Esophagus muscularis mucosa (tissue), 3 donors: ENCODE results near the gene APOL6.

Experiments
- POLR2A ChIP-seq: fragments of 450-650 bp; IDR thresholded peaks from one replicate; pipeline ENCODE4 v1.6.1; 2017; ENCODE audit warnings: antibody characterized with exemption, moderate library complexity, mild to moderate bottlenecking, low read depth
- TF ChIP-seq, protein P1 (sequence below), 3 experiments: fragments of 200-600 bp in 2 of 3; fragments of 450-650 bp in 1 of 3; sonication (generic) in 2 of 3; IDR thresholded peaks; one replicate each; pipeline ENCODE4 v1.5.1; 2017 to 2019; ENCODE audit warnings: antibody characterized with exemption in 3 of 3, mild to moderate bottlenecking in 2 of 3, moderate library complexity in 1 of 3

DNA sequence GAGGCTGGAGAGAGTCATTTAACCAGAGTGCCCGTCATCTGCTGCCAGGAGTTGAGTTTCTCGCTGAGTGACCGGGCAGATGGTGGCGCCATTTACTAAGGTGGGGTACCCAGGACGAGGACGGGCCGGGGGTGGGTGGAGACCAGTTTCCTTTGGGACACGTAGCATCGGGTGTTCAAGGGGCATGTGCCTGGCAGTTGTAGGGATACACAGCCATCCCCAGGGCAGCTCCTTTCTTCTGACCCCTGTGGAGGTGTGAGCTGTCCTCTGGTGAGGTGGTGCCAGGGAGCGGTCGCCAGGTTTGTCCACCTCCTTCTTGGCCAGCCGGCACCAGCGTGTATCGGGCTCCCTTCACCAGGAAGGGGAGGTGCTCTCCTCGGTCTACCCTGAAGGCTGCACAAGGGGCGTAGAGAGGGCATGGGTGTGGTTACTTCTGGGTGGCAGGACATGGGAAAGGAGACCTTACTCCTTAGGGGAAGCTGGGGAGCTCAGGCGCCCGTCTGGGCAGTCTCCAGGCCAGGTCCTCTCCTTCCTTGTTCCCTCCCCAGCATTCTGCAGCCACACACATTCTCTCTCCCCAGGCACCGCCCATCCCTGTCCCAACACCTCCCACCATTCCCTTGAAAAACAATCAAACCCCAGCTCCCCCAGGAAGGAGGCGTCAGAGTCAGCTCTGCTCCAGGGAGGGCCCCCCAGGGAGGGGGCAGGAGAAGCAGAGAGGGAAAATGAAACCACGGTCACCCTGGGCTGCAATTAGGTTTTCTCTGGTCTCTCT is 20.8 kb upstream of the APOL6 start:
- TF ChIP-seq, protein P1, sequence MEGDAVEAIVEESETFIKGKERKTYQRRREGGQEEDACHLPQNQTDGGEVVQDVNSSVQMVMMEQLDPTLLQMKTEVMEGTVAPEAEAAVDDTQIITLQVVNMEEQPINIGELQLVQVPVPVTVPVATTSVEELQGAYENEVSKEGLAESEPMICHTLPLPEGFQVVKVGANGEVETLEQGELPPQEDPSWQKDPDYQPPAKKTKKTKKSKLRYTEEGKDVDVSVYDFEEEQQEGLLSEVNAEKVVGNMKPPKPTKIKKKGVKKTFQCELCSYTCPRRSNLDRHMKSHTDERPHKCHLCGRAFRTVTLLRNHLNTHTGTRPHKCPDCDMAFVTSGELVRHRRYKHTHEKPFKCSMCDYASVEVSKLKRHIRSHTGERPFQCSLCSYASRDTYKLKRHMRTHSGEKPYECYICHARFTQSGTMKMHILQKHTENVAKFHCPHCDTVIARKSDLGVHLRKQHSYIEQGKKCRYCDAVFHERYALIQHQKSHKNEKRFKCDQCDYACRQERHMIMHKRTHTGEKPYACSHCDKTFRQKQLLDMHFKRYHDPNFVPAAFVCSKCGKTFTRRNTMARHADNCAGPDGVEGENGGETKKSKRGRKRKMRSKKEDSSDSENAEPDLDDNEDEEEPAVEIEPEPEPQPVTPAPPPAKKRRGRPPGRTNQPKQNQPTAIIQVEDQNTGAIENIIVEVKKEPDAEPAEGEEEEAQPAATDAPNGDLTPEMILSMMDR (IDR thresholded peaks at IDR 0.05): peak; percentile 59 to 78 (median 65)
- no peak for TF ChIP-seq POLR2A
